H1 (cell line): ENCODE data around the gene IL27RA. TPM values are rescaled to one million over a fixed set of nuclear protein-coding genes. Genes with fewer than 3 reads are reported as not detected.
"Not testable (repeated sequence)": the region's sequence is repeated elsewhere in the genome, so short reads cannot be mapped to it uniquely, and the experiment has no call there.

ENCODE experiments used
- CTCF ChIA-PET: fragments of 300-600 bp; sonication (Branson Sonifier 250); formaldehyde crosslinking; loops from one replicate; lab custom pipeline; 2021; ENCODE audit not compliant: partially characterized antibody; lab: Charles Lee
- POLR2A ChIA-PET: fragments of 300-600 bp; sonication (Branson Sonifier 250); formaldehyde crosslinking; loops from one replicate; lab custom pipeline; 2021; ENCODE audit warnings: inconsistent platforms; ENCODE audit not compliant: partially characterized antibody; lab: Charles Lee
- DNase-seq, 2 experiments: peaks; one replicate each; pipeline versions ENCODE4 v3.0.0 to v3.0.0-alpha.2; 2010 to 2022; ENCODE audit warnings: low spot score in 2 of 2, low read depth in 1 of 2, mixed read lengths in 1 of 2
- FAIRE-seq: peaks from 2 replicates; lab custom pipeline; 2011; peaks lifted over from hg19 to GRCh38; lab: Jason Lieb, UNC
- H2AFZ ChIP-seq: 2 replicates; pipeline ENCODE4 v1.8.1; 2012; ENCODE audit warnings: low read length, inconsistent platforms
- H2AK5ac ChIP-seq: 2 replicates; pipeline ENCODE4 v1.6.1; 2013; ENCODE audit warnings: low read depth, low read length
- H2BK120ac ChIP-seq: replicated peaks from 2 replicates; pipeline ENCODE3; 2013; ENCODE audit warnings: low read depth, low read length, inconsistent platforms
- H2BK12ac ChIP-seq: 2 replicates; pipeline ENCODE4 v1.6.1; 2013; ENCODE audit warnings: low read depth, low read length
- H2BK15ac ChIP-seq: 2 replicates; pipeline ENCODE4 v1.6.1; 2013; ENCODE audit warnings: low read length
- H2BK20ac ChIP-seq: 2 replicates; pipeline ENCODE4 v1.6.1; 2013; ENCODE audit warnings: low read length
- H2BK5ac ChIP-seq: 2 replicates; pipeline ENCODE4 v1.6.1; 2013; ENCODE audit warnings: low read depth, low read length
- H3K14ac ChIP-seq: 2 replicates; pipeline ENCODE4 v1.6.1; 2013; ENCODE audit warnings: inconsistent platforms; ENCODE audit not compliant: insufficient read length
- H3K18ac ChIP-seq: 2 replicates; pipeline ENCODE4 v1.6.1; 2013; ENCODE audit warnings: low read length; ENCODE audit errors: extremely low read depth
- H3K23ac ChIP-seq: 2 replicates; pipeline ENCODE4 v1.6.1; 2013; ENCODE audit warnings: inconsistent platforms; ENCODE audit not compliant: insufficient read length
- H3K23me2 ChIP-seq: 2 replicates; pipeline ENCODE4 v1.6.1; 2013; ENCODE audit warnings: low read depth, low read length
- H3K27ac ChIP-seq: 2 replicates; pipeline ENCODE4 v1.6.1; 2011; ENCODE audit warnings: low read depth, low read length, inconsistent platforms
- H3K27me3 ChIP-seq, 4 experiments: replicated peaks in 1 of 4; 1 replicate in 1 of 4; 2 replicates in 3 of 4; pipeline versions ENCODE4 v1.6.1 to v1.8.1; 2011 to 2013; ENCODE audit warnings: low read length in 3 of 4, mild to moderate bottlenecking in 3 of 4, inconsistent platforms in 2 of 4, mixed read lengths in 2 of 4, moderate library complexity in 1 of 4; ENCODE audit not compliant: control insufficient read depth in 3 of 4, insufficient read depth in 3 of 4; ENCODE audit errors: extremely low read depth in 1 of 4
- H3K36me3 ChIP-seq, 4 experiments: 2 replicates each; pipeline versions ENCODE4 v1.6.1 to v1.8.1; 2011 to 2013; ENCODE audit warnings: mild to moderate bottlenecking in 4 of 4, low read length in 3 of 4, moderate library complexity in 2 of 4, control low read depth in 1 of 4, inconsistent platforms in 1 of 4; ENCODE audit not compliant: insufficient read depth in 4 of 4, control insufficient read depth in 2 of 4
- H3K4ac ChIP-seq: replicated peaks from 2 replicates; pipeline ENCODE3; 2013; ENCODE audit warnings: low read length, low read depth, mixed read lengths, inconsistent platforms; ENCODE audit not compliant: insufficient read length
- H3K4me1 ChIP-seq, 4 experiments: replicated peaks in 1 of 4; 1 replicate in 1 of 4; 2 replicates in 3 of 4; pipeline versions ENCODE4 v1.6.1 to v1.8.1; 2011 to 2013; ENCODE audit warnings: low read length in 3 of 4, inconsistent platforms in 2 of 4, mixed read lengths in 1 of 4; ENCODE audit not compliant: insufficient read depth in 4 of 4, control insufficient read depth in 3 of 4
- H3K4me2 ChIP-seq, 2 experiments: 2 replicates each; pipeline versions ENCODE4 v1.6.1 to v1.8.1; 2011 to 2013; ENCODE audit warnings: low read depth in 2 of 2, low read length in 2 of 2, control low read depth in 1 of 2, inconsistent platforms in 1 of 2, mild to moderate bottlenecking in 1 of 2; ENCODE audit not compliant: insufficient read depth in 1 of 2
- H3K4me3 ChIP-seq, 4 experiments: fragments of 200-600, 300-600 bp in 1 of 4; sonication (generic), shearing (Covaris generic), sonication (Bioruptor Twin) in 1 of 4; 2 replicates each; pipeline versions ENCODE4 v1.5.1 to v1.8.1; 2011 to 2016; ENCODE audit warnings: low read length in 4 of 4, low read depth in 3 of 4, control low read depth in 2 of 4, inconsistent platforms in 2 of 4, mild to moderate bottlenecking in 2 of 4, mixed read lengths in 1 of 4, moderate library complexity in 1 of 4; ENCODE audit not compliant: insufficient read depth in 2 of 4; ENCODE audit errors: extremely low read depth in 1 of 4
- H3K56ac ChIP-seq: replicated peaks from 2 replicates; pipeline ENCODE3; 2013; ENCODE audit warnings: low read depth, mild to moderate bottlenecking, mixed read lengths, low read length, inconsistent platforms; ENCODE audit not compliant: insufficient read length
- H3K79me1 ChIP-seq: 2 replicates; pipeline ENCODE4 v1.6.1; 2013; ENCODE audit warnings: low read depth, low read length, control low read depth
- H3K79me2 ChIP-seq, 2 experiments: 2 replicates each; pipeline versions ENCODE4 v1.6.1 to v1.8.1; 2012 to 2013; ENCODE audit warnings: low read length in 2 of 2, mild to moderate bottlenecking in 2 of 2, inconsistent platforms in 1 of 2; ENCODE audit not compliant: insufficient read depth in 2 of 2, control insufficient read depth in 1 of 2
- H3K9ac ChIP-seq, 4 experiments: replicated peaks in 1 of 4; 1 replicate in 1 of 4; 2 replicates in 3 of 4; pipeline versions ENCODE4 v1.6.1 to v1.8.1; 2011 to 2013; ENCODE audit warnings: low read depth in 3 of 4, low read length in 3 of 4, control low read depth in 2 of 4, mild to moderate bottlenecking in 2 of 4, moderate library complexity in 2 of 4, inconsistent platforms in 1 of 4; ENCODE audit errors: extremely low read depth in 1 of 4
- H3K9me3 ChIP-seq, 2 experiments: 2 replicates each; pipeline versions ENCODE4 v1.6.1 to v1.8.1; 2012 to 2013; ENCODE audit warnings: mild to moderate bottlenecking in 2 of 2, moderate library complexity in 2 of 2, control low read depth in 1 of 2, inconsistent platforms in 1 of 2, low read depth in 1 of 2, low read length in 1 of 2, mixed read lengths in 1 of 2; ENCODE audit not compliant: insufficient read depth in 2 of 2
- H4K20me1 ChIP-seq, 2 experiments: replicated peaks in 1 of 2; 2 replicates each; pipeline versions ENCODE3 to v1.8.1; 2011 to 2013; ENCODE audit warnings: inconsistent platforms in 2 of 2, low read length in 2 of 2, mild to moderate bottlenecking in 1 of 2; ENCODE audit not compliant: insufficient read depth in 2 of 2, control insufficient read depth in 1 of 2
- H4K5ac ChIP-seq: 2 replicates; pipeline ENCODE4 v1.6.1; 2013; ENCODE audit warnings: low read length, low read depth, mixed read lengths, inconsistent platforms; ENCODE audit not compliant: insufficient read length
- H4K8ac ChIP-seq: 2 replicates; pipeline ENCODE4 v1.8.0; 2013; ENCODE audit warnings: mild to moderate bottlenecking, moderate library complexity, low read length, inconsistent platforms; ENCODE audit not compliant: insufficient read depth; ENCODE audit errors: extremely low read depth
- H4K91ac ChIP-seq: replicated peaks from 2 replicates; pipeline ENCODE3; 2013; ENCODE audit warnings: low read length, mixed read lengths, inconsistent platforms; ENCODE audit not compliant: insufficient read length
- EP300 ChIP-seq, 2 experiments: IDR thresholded peaks; 1 replicate in 1 of 2; 2 replicates in 1 of 2; pipeline ENCODE4 v1.6.1; 2011 to 2012; ENCODE audit warnings: low read depth in 2 of 2, low read length in 2 of 2, mild to moderate bottlenecking in 2 of 2, borderline replicate concordance in 1 of 2, inconsistent platforms in 1 of 2, moderate library complexity in 1 of 2
- RAD21 ChIP-seq, 2 experiments: IDR thresholded peaks in 1 of 2; conservative IDR thresholded peaks in 1 of 2; 2 replicates each; pipeline ENCODE4 v1.6.1; 2011; ENCODE audit warnings: low read depth in 2 of 2, low read length in 2 of 2, improper control_type of control experiment in 1 of 2, inconsistent platforms in 1 of 2, mild to moderate bottlenecking in 1 of 2, moderate library complexity in 1 of 2
- WGBS, 2 experiments: shearing (Covaris generic) in 1 of 2; methylation state at CpG; one replicate each; pipeline versions ENCODE4 v1.1.6 to v1.1.7; 2013 to 2015; ENCODE audit warnings: low lambda C conversion rate in 2 of 2, mixed read lengths in 2 of 2, inconsistent platforms in 1 of 2, low coverage in 1 of 2, missing lambda C conversion rate in 1 of 2; ENCODE audit not compliant: insufficient replicate concordance in 2 of 2, insufficient coverage in 1 of 2, insufficient read length in 1 of 2; ENCODE audit errors: extremely low coverage in 1 of 2, missing lambda C conversion rate in 1 of 2; 5-methylcytosine and 5-hydroxymethylcytosine counted together
- polyA plus RNA-seq, 7 experiments: library from polyadenylated mRNA; depleted of rRNA in 3 of 7; stranded (reverse) in 5 of 7; unstranded in 2 of 7; fragments of >200 nt in 5 of 7; fragments of 200-250 nt in 2 of 7; gene quantifications; 1 replicate in 5 of 7; 2 replicates in 1 of 7; 4 replicates in 1 of 7; pipeline versions ENCODE4 v1.2.1 to v1.2.3, GENCODE V29; 2011 to 2013; ENCODE audit warnings: missing spikeins in 2 of 7, mixed read lengths in 2 of 7
- total RNA-seq: library from RNA; stranded (reverse); fragmentation: NEBNext Ultra II Directional; extraction: Animal tissue kit (Norgen Biotek cat#: 25700); gene quantifications from 2 replicates; pipeline ENCODE4 v1.2.1, GENCODE V29; 2021
- TF ChIP-seq, protein P1 (sequence below), 3 experiments: IDR thresholded peaks; 1 replicate in 2 of 3; 2 replicates in 1 of 3; pipeline versions ENCODE4 v1.5.1 to v1.6.1; 2011; ENCODE audit warnings: low read length in 3 of 3, mild to moderate bottlenecking in 3 of 3, inconsistent platforms in 2 of 3, low read depth in 1 of 3, moderate library complexity in 1 of 3; ENCODE audit not compliant: insufficient read depth in 1 of 3; ENCODE audit errors: control extremely low read depth in 1 of 3
- TF ChIP-seq, protein P2 (sequence below): IDR thresholded peaks from 2 replicates; pipeline ENCODE4 v1.6.1; 2012; ENCODE audit warnings: low read length, inconsistent platforms

The IL27RA gene
- total and polyA plus RNA-seq, 2 of the 8 experiments (the other 6 are each of a cell fraction or from before 2014, with no cell fraction given): 9.9 to 14.7 TPM

DNA sequence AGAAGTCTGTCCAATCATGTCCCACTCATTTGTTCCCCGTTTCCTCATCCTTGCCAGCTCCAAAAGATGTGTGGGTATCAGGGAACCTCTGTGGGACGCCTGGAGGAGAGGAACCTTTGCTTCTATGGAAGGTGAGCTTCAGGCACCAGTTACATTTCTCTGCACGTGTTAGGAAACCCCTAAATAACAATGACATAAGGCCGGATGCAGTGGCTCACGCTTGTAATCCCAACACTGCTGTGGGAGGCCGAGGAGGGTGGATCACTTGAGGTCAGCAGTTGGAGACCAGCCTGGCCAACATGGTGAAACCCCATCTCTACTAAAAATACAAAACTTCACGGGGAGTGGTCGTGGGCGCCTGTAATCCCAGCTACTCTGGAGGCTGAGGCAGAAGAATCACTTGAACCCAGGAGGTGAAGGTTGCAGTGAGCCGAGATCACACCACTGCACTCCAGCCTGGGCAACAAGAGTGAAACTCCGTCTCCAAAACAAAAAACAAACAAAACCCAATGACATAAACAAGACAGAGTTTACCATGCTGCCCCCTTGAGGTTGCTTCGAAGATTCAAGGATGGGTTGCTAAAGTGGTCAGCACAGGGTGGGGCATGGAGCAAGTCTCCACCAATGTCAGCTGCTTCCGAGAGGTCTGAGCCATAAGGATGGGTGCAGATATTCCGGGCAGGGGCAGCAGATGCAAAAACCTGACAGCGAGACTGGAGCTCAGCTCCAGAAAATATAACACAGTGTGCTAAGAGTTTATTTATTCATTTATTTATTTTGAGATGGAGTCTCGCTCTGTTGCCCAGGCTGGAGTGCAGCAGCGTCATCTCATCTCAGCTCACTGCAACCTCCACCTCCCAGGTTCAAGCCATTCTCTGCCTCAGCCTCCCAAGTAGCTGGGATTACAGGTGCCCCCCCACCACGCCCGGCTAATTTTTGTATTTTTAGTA lies 11.4 kb downstream of the IL27RA start:
- H4K5ac ChIP-seq, H4K20me1 ChIP-seq, H2BK20ac ChIP-seq, H2AFZ ChIP-seq, H4K91ac ChIP-seq, H3K79me2 ChIP-seq, H2BK120ac ChIP-seq, H2BK15ac ChIP-seq, H3K79me1 ChIP-seq, H3K4ac ChIP-seq, H3K23me2 ChIP-seq, H3K14ac ChIP-seq, H3K9me3 ChIP-seq, H3K27me3 ChIP-seq, H3K36me3 ChIP-seq, H3K23ac ChIP-seq, H3K4me3 ChIP-seq, H3K4me2 ChIP-seq, H3K56ac ChIP-seq, H3K4me1 ChIP-seq, H2BK5ac ChIP-seq, H3K18ac ChIP-seq: not testable (repeated sequence)
- Histone ChIP-seq H2BK12ac (peak overlapping the region; percentile 99; the same call in 1 of the 2 replicates), H3K27ac (peak overlapping the region; percentile 81), H2AK5ac (peak overlapping the region; percentile 90; the same call in 1 of the 2 replicates), H4K8ac (peak overlapping the region; percentile 66; the same call in 1 of the 2 replicates), H3K9ac (0 out of 7 replicates have a peak overlapping the region, but pooled peaks of 2 of the 4 experiments have one; percentile 21 to 36)
- TF ChIP-seq, protein P1, sequence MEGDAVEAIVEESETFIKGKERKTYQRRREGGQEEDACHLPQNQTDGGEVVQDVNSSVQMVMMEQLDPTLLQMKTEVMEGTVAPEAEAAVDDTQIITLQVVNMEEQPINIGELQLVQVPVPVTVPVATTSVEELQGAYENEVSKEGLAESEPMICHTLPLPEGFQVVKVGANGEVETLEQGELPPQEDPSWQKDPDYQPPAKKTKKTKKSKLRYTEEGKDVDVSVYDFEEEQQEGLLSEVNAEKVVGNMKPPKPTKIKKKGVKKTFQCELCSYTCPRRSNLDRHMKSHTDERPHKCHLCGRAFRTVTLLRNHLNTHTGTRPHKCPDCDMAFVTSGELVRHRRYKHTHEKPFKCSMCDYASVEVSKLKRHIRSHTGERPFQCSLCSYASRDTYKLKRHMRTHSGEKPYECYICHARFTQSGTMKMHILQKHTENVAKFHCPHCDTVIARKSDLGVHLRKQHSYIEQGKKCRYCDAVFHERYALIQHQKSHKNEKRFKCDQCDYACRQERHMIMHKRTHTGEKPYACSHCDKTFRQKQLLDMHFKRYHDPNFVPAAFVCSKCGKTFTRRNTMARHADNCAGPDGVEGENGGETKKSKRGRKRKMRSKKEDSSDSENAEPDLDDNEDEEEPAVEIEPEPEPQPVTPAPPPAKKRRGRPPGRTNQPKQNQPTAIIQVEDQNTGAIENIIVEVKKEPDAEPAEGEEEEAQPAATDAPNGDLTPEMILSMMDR (IDR thresholded peaks at IDR 0.05; ENCODE audit: control extremely low read depth in 1 of 3, insufficient read depth in 1 of 3, low read depth in 1 of 3, low read length in 3 of 3): peak; percentile 55 to 76 (median 59)
- TF ChIP-seq RAD21 (IDR thresholded peaks at IDR 0.05 in 1 of 2, conservative IDR thresholded peaks at IDR 0.05 in 1 of 2; ENCODE audit: low read depth in 2 of 2, low read length in 2 of 2) (peak; percentile 50 to 53), EP300 (IDR thresholded peaks at IDR 0.05; ENCODE audit: borderline replicate concordance in 1 of 2, low read depth in 2 of 2, low read length in 2 of 2) (peak in 1 of 2 experiments; percentile 86; a peak in 2 of 3 replicates)
- TF ChIP-seq, protein P2, sequence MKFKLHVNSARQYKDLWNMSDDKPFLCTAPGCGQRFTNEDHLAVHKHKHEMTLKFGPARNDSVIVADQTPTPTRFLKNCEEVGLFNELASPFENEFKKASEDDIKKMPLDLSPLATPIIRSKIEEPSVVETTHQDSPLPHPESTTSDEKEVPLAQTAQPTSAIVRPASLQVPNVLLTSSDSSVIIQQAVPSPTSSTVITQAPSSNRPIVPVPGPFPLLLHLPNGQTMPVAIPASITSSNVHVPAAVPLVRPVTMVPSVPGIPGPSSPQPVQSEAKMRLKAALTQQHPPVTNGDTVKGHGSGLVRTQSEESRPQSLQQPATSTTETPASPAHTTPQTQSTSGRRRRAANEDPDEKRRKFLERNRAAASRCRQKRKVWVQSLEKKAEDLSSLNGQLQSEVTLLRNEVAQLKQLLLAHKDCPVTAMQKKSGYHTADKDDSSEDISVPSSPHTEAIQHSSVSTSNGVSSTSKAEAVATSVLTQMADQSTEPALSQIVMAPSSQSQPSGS: peak; percentile 61; the same call in 1 of the 2 replicates
- 77% methylated on average over 19 of the region's 19 CpGs; no CpG with 5 or more reads in 1 of the 2 experiments for WGBS, 2 experiments
- POLR2A ChIA-PET: interaction anchor here (0.6 to 1.9 kb wide), 8 partner anchors 14 to 162 kb away, joined by 3 to 6 read pairs (median 4); no protein-coding TSS in a partner anchor
- CTCF ChIA-PET: interaction anchor here (0.6 to 5.0 kb wide), 47 partner anchors 8 to 1077 kb away, joined by 3 to 39 read pairs (median 4); partner anchors contain the start of genes IL27RA, MISP3, PALM3 and PODNL1
- DNase-seq (peak in 1 of 2 experiments; percentile 75), FAIRE-seq (peak; percentile 99)
